ENCODE measurements around the gene TLR10.

Gene TLR10

DNA sequence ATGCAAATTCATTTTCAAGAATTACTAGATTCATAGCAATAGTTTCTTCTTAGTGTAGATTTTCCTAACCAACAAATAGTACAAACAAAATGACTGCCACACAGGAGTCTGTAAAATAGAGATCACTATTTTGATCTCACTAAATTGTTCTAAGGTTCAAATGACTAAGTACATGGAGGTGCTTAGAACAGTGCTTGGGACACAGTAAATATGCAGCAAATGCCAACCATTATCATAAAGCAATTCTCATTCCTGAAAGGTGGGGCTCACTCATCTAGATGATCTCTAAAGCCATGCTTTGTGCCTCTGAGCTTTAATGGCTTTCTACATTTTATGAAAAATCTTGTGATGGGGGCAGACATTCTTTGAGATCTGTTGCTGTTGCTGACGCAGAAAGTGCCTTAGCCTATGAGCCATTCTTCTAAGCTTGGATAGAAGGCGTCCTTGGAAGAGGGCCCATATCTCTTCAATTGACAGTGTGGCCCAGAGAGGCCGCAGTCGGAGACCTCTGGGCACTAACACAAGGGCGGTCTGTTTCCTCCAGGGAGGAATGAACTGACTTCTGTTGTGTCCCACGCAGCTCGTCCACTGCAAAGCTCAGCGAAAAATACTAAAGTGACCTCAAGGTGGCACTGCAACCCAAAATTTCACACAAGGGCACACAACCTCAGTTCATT, 23.5 kb downstream of the TLR10 start:
- no peaks in the 10 kb centered on the region for H3F3A ChIP-seq (ENCODE audit: insufficient read depth, low read length)

DNA sequence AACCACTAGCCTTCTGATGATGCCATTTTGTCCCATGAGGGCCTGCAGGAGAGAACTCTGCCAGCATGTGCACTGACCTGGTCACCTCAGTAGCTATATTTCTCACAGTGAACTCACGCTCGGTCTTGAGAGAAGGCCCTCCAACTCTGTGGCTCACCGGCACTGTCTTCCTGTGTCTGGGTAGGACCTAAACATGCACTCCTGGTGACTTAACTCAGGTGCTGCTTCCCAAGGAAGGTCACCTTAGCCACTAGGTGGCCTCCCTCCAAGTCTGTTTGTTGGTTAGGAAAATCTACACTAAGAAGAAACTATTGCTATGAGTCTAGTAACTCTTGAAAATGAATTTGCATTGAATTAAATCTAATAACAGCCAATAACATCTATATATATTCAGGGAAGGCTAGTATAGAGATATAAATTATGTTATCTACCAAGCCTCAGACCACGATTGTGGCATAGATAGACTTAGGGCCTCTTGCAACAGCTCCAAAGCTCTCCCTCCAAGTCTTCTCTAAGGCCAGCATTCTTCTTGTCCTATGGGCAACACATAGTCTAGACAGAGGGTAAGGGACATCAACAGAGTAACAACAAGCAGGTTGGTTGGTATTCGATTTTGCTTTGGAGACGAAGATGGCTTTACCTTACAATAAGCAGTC, 24.7 kb downstream of the TLR10 start:
- no peak overlapping the region for H3K4me2 ChIP-seq (ENCODE audit: low read depth, low read length)
- DNase-seq = peak; percentile 64
- H3K9me3 ChIP-seq (replicated peaks; ENCODE audit: insufficient read depth, low read length) = no peaks in the 10 kb centered on the region
- H3K9ac ChIP-seq (ENCODE audit: low read length) = no peak overlapping the region
- no peaks in the 10 kb centered on the region for H3K79me2 ChIP-seq (ENCODE audit: low read length)
- no peak overlapping the region for H3K4me3 ChIP-seq (ENCODE audit: low read length)
- TF ChIP-seq, protein P1, sequence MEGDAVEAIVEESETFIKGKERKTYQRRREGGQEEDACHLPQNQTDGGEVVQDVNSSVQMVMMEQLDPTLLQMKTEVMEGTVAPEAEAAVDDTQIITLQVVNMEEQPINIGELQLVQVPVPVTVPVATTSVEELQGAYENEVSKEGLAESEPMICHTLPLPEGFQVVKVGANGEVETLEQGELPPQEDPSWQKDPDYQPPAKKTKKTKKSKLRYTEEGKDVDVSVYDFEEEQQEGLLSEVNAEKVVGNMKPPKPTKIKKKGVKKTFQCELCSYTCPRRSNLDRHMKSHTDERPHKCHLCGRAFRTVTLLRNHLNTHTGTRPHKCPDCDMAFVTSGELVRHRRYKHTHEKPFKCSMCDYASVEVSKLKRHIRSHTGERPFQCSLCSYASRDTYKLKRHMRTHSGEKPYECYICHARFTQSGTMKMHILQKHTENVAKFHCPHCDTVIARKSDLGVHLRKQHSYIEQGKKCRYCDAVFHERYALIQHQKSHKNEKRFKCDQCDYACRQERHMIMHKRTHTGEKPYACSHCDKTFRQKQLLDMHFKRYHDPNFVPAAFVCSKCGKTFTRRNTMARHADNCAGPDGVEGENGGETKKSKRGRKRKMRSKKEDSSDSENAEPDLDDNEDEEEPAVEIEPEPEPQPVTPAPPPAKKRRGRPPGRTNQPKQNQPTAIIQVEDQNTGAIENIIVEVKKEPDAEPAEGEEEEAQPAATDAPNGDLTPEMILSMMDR (IDR thresholded peaks at IDR 0.05; ENCODE audit: low read length) = peak; percentile 60
- TF ChIP-seq EZH2 (optimal IDR thresholded peaks at IDR 0.05; ENCODE audit: low read depth, low read length) = no peak
- H3K9me2 ChIP-seq (replicated peaks; ENCODE audit: insufficient read depth, low read length) = no peaks in the 10 kb centered on the region
- H3K27me3 ChIP-seq (replicated peaks; ENCODE audit: insufficient read depth, low read length) = no peaks in the 10 kb centered on the region
- H2AFZ ChIP-seq (ENCODE audit: low read length) = no peak overlapping the region
- H3K4me1 ChIP-seq (ENCODE audit: low read length) = no peaks in the 10 kb centered on the region
- H3K27ac ChIP-seq (ENCODE audit: low read length) = no peak overlapping the region
- H4K20me1 ChIP-seq (ENCODE audit: insufficient read depth, low read length) = no peaks in the 10 kb centered on the region
- no peaks in the 10 kb centered on the region for H3K36me3 ChIP-seq (replicated peaks; ENCODE audit: insufficient read depth, low read length)
- no peaks in the 10 kb centered on the region for H3F3A ChIP-seq (ENCODE audit: insufficient read depth, low read length)

More for the DNA sequence above, 23.5 kb downstream of the TLR10 start:
- H2AFZ ChIP-seq (ENCODE audit: low read length) = no peak overlapping the region
- TF ChIP-seq EZH2 (optimal IDR thresholded peaks at IDR 0.05; ENCODE audit: low read depth, low read length) (no peak), EZH2phosphoT487 (IDR thresholded peaks at IDR 0.05; ENCODE audit: low read length) (no peak)
- TF ChIP-seq, protein P1 (IDR thresholded peaks at IDR 0.05; ENCODE audit: low read length) = peak; percentile 55
- no peaks in the 10 kb centered on the region for H3K9me3 ChIP-seq (replicated peaks; ENCODE audit: insufficient read depth, low read length)
- no peak overlapping the region for H3K9ac ChIP-seq (ENCODE audit: low read length)
- H3K4me1 ChIP-seq (ENCODE audit: low read length) = no peaks in the 10 kb centered on the region
- H3K9me2 ChIP-seq (replicated peaks; ENCODE audit: insufficient read depth, low read length) = no peaks in the 10 kb centered on the region
- no peaks in the 10 kb centered on the region for H3K27me3 ChIP-seq (replicated peaks; ENCODE audit: insufficient read depth, low read length)
- no peaks in the 10 kb centered on the region for H4K20me1 ChIP-seq (ENCODE audit: insufficient read depth, low read length)
- H3K79me2 ChIP-seq (ENCODE audit: low read length) = no peaks in the 10 kb centered on the region
- no peaks in the 10 kb centered on the region for H3K36me3 ChIP-seq (replicated peaks; ENCODE audit: insufficient read depth, low read length)
- H3K4me2 ChIP-seq (ENCODE audit: low read depth, low read length) = no peak overlapping the region
- DNase-seq = peak; percentile 65
- H3K4me3 ChIP-seq (ENCODE audit: low read length) = no peak overlapping the region
- H3K27ac ChIP-seq (ENCODE audit: low read length) = no peak overlapping the region

DNA sequence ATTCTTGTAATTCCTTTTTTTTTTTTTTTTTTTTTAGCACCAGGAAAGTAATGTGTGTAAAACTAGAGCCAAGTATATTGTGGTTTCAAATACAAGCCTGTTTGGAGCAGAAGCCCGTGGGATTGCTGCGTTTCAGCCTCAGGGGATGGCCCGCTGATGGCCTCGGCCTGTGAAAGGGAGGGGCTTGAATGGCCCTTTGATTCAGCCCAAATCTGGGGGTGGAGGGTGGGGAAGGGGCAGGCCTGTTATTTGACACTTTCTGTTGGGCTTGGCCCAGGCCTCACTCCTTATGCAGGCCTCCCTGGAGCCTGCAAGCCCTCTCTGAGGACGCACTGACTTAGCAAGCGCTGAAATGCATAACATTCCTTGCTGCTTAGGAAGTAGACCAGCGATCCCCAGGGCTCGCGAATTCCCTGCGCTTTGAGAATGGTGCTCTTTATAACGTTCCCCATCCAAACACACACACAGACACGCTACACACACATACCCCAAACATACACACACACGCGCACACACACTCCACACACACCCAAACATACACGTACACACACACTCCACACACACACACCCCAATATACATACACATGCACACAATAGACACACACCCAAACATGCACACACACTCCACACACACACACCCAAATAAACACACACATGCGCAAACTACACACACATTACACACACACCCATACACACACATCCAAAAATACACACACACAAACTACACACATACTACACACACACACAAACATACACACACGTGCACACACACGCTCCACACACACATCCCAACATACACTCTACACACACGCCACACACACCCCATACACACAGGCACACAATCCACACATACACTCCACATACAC, 29.6 kb downstream of the TLR10 start:
- no peak overlapping the region for H2AFZ ChIP-seq (ENCODE audit: low read length)
- TF ChIP-seq EZH2 (optimal IDR thresholded peaks at IDR 0.05; ENCODE audit: low read depth, low read length) (no peak), EZH2phosphoT487 (IDR thresholded peaks at IDR 0.05; ENCODE audit: low read length) (no peak)
- TF ChIP-seq, protein P1 (IDR thresholded peaks at IDR 0.05; ENCODE audit: low read length) = no peak
- no peak overlapping the region for H3K9ac ChIP-seq (ENCODE audit: low read length)
- peaks cover 17% of the 10 kb centered on the region for H3F3A ChIP-seq (ENCODE audit: insufficient read depth, low read length)
- no peaks in the 10 kb centered on the region for H4K20me1 ChIP-seq (ENCODE audit: insufficient read depth, low read length)
- no peaks in the 10 kb centered on the region for H3K27me3 ChIP-seq (replicated peaks; ENCODE audit: insufficient read depth, low read length)
- no peaks in the 10 kb centered on the region for H3K79me2 ChIP-seq (ENCODE audit: low read length)
- H3K9me2 ChIP-seq (replicated peaks; ENCODE audit: insufficient read depth, low read length) = no peaks in the 10 kb centered on the region
- H3K9me3 ChIP-seq (replicated peaks; ENCODE audit: insufficient read depth, low read length) = no peaks in the 10 kb centered on the region
- no peak for DNase-seq
- H3K4me1 ChIP-seq (ENCODE audit: low read length) = peaks cover 15% of the 10 kb centered on the region
- H3K36me3 ChIP-seq (replicated peaks; ENCODE audit: insufficient read depth, low read length) = no peaks in the 10 kb centered on the region
- no peak overlapping the region for H3K4me3 ChIP-seq (ENCODE audit: low read length)
- H3K4me2 ChIP-seq (ENCODE audit: low read depth, low read length) = no peak overlapping the region
- H3K27ac ChIP-seq (ENCODE audit: low read length) = no peak overlapping the region; the same call in 1 of the 2 replicates
